Pancreas (tissue), 10 donors: ENCODE results near the gene GABRR2. TPM values are rescaled to one million over a fixed set of nuclear protein-coding genes. Genes with fewer than 3 reads are reported as not detected.

ENCODE experiments used
- ATAC-seq, 4 donors: fragments of 200-7000 bp; cut with Tn5 transposase; one replicate each; pipeline versions ENCODE4 v1.8.0 to v1.9.1; 2020; ENCODE audit warnings: mild to moderate bottlenecking in 4 of 4, moderate library complexity in 4 of 4
- DNase-seq, 6 donors: peaks; one replicate each; pipeline ENCODE4 v3.0.0-alpha.2; 2020
- FAIRE-seq: peaks from 2 replicates; lab custom pipeline; 2012; peaks lifted over from hg19 to GRCh38; lab: Jason Lieb, UNC
- H3K27ac ChIP-seq, 4 donors: fragments of 200-600 bp; sonication (generic); 1 replicate in 3 of 4; 2 replicates in 1 of 4; pipeline versions ENCODE4 v1.5.0 to v1.8.0; 2020
- H3K27me3 ChIP-seq, 4 donors: fragments of 200-600 bp; one replicate each; pipeline ENCODE4 v1.8.0; 2021
- H3K36me3 ChIP-seq, 3 donors: fragments of 200-600 bp; sonication (generic) in 1 of 3; one replicate each; pipeline versions ENCODE4 v1.5.0 to v1.8.0; 2020 to 2021
- H3K4me1 ChIP-seq, 3 donors: fragments of 200-600 bp; one replicate each; pipeline ENCODE4 v1.8.0; 2021
- H3K4me3 ChIP-seq, 4 donors: fragments of 200-600 bp; sonication (generic) in 2 of 4; one replicate each; pipeline versions ENCODE4 v1.5.0 to v1.8.0; 2020 to 2021
- H3K9me3 ChIP-seq, 4 donors: fragments of 200-600 bp; one replicate each; pipeline ENCODE4 v1.8.0; 2021
- WGBS, 2 donors: extraction: QIAGEN DNeasy Blood & Tissue Kit; methylation state at CpG; one replicate each; pipeline ENCODE4 v1.1.7; 2013; 5-methylcytosine and 5-hydroxymethylcytosine counted together
- intact Hi-C, 3 donors: fragments of 100-400 bp; cut with DNase I; formaldehyde crosslinking; loops; one replicate each; pipeline versions ENCODE4 v1.11.1 to v1.14.2; 2022
- polyA plus RNA-seq, 2 donors: library from polyadenylated mRNA; stranded (reverse); fragments of 200-250 nt; gene quantifications; one replicate each; pipeline ENCODE4 v1.2.3, GENCODE V29; 2013
- total RNA-seq, 6 donors: library from RNA; stranded (reverse); fragmentation: NEBNext Ultra II Directional in 4 of 6; extraction: Animal tissue kit (Norgen Biotek cat#: 25700) in 4 of 6; gene quantifications; one replicate each; pipeline versions ENCODE4 v1.2.1 to v1.2.4, GENCODE V29; 2021 to 2023
- TF ChIP-seq, protein P1 (sequence below), 4 donors: fragments of 200-600 bp; sonication (generic) in 3 of 4; IDR thresholded peaks; one replicate each; pipeline versions ENCODE4 v1.5.0 to v1.8.0; 2021; ENCODE audit warnings: antibody characterized with exemption in 4 of 4
- donor health status: healthy with polysubstance abuse.
- donor health status: DM: no; HTN: no; CAD: no; lungs with moderate emphysema.
- donor health status: DM: no; HTN: no; CAD: no.
- donor health status: control.
- donor health status: control.
- donor health status: Bipolar disorder and iron deficiency.
- donor health status: DM: yes; HTN: yes; CAD: no.
- donor health status: DM: no; HTN: no; CAD: no.
- donor health status: DM: no; HTN: no; CAD: no.
- donor health status: DM: yes; HTN: yes; CAD: no.

Gene GABRR2
- total and polyA plus RNA-seq, 8 donors, result 0.14 to 0.75 (median 0.27) TPM; not detected in 1

DNA sequence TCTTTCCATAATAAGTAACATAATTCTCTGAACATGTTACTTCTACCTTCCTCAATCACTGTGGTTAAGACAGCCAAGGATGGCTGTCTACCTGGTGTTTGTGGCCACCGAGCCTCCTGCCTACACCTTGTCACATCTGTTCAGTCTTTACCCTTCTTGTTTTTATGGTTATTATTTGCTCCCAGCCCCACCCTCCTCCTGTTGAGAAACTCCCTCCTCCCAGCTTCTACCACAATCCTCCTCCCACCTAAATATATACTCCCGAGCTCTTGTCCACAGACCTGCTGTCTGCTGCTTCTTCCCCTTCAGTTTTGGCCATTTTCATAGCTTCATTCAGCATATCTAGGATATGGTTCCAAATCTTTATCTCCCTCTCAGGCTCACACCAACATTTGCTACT, 62.2 kb downstream of the GABRR2 start:
- 82 to 83% methylated on average over 2 of the region's 2 CpGs for WGBS, 2 donors
- no peak for ATAC-seq
- Histone ChIP-seq H3K36me3 (no peaks in the 10 kb centered on the region), H3K4me1 (no peaks in the 10 kb centered on the region), H3K27me3 (no peaks in the 10 kb centered on the region), H3K4me3 (no peak overlapping the region), H3K9me3 (no peaks in the 10 kb centered on the region), H3K27ac (no peak overlapping the region)
- no peak for FAIRE-seq
- intact Hi-C loops, result no loop called here
- TF ChIP-seq, protein P1, sequence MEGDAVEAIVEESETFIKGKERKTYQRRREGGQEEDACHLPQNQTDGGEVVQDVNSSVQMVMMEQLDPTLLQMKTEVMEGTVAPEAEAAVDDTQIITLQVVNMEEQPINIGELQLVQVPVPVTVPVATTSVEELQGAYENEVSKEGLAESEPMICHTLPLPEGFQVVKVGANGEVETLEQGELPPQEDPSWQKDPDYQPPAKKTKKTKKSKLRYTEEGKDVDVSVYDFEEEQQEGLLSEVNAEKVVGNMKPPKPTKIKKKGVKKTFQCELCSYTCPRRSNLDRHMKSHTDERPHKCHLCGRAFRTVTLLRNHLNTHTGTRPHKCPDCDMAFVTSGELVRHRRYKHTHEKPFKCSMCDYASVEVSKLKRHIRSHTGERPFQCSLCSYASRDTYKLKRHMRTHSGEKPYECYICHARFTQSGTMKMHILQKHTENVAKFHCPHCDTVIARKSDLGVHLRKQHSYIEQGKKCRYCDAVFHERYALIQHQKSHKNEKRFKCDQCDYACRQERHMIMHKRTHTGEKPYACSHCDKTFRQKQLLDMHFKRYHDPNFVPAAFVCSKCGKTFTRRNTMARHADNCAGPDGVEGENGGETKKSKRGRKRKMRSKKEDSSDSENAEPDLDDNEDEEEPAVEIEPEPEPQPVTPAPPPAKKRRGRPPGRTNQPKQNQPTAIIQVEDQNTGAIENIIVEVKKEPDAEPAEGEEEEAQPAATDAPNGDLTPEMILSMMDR (IDR thresholded peaks at IDR 0.05), result no peak
- no peak for DNase-seq

DNA sequence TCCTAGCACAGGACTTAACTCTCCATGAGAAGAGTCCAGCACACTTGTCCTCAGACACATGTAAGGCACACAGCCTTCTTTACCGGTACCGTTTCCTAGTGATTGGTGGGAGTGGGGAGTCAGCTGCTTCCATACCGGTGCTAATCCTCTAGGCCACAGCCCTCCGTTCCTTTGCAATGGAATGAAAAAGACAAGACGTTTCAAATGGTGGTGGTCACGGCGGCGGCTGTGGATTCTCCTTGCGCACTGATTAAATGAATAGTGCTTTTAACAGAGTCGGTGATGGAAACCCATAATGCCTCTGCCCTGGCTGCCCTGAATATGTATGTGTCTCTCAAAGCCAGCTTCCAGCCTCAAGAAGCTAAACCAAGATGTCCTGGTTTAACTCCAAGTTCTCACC, 63.1 kb downstream of the GABRR2 start:
- Histone ChIP-seq H3K4me3 (no peak overlapping the region), H3K4me1 (no peaks in the 10 kb centered on the region), H3K9me3 (no peaks in the 10 kb centered on the region), H3K27ac (no peak overlapping the region), H3K27me3 (no peaks in the 10 kb centered on the region), H3K36me3 (no peaks in the 10 kb centered on the region)
- FAIRE-seq (no peak), ATAC-seq (no peak), DNase-seq (no peak)
- TF ChIP-seq, protein P1 (IDR thresholded peaks at IDR 0.05), result no peak
- 90% methylated on average over 10 of the region's 10 CpGs for WGBS, 2 donors
- intact Hi-C loops, result no loop called here

DNA sequence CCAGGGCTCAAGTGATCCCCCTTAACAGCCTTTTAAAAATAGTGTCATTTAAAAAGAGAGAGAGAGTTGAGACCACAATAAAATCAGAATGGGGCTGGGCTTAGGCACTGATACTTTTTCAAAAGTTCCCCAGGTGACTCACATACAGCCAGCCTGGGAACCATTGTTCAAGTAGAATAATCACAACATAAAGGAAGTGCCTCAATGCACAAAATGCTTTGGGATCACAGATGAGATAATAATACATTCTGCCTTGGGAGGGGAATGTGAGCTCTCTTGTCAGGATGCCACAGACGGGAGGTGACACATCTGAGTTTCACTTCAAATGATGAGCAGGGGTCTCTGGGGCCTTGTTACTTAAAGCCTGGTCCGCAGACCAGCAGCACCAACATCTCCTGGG, 63.9 kb downstream of the GABRR2 start:
- H3K9me3 ChIP-seq, result no peaks in the 10 kb centered on the region
- H3K27ac ChIP-seq, result no peak overlapping the region
- intact Hi-C loops, result no loop called here
- FAIRE-seq (no peak), ATAC-seq (no peak), DNase-seq (no peak)
- H3K4me1 ChIP-seq, result no peaks in the 10 kb centered on the region
- no peak overlapping the region for H3K4me3 ChIP-seq
- H3K27me3 ChIP-seq, result no peaks in the 10 kb centered on the region
- no peaks in the 10 kb centered on the region for H3K36me3 ChIP-seq
- 85 to 87% methylated on average over 2 of the region's 2 CpGs for WGBS, 2 donors
- TF ChIP-seq, protein P1 (IDR thresholded peaks at IDR 0.05), result no peak

DNA sequence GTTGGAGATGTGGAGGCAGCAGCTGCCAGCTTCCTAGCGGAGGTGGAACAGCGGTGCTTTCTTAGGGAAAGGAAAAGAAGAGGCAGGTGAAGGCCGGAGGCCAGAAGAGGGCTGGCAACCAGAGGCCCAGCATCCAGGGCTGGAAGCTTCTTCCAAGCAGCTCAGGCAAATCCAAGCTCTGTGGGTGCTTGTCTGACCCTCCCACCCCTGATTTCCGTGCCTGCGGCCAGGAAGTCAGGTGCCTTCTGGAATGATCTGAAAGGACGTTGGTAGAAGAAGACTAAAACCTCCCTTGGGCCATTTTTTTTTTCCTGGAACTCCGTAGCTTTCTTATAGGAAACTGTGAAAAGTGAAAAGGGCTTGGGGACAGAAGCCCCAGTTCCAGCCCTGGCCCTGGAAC, 64.9 kb downstream of the GABRR2 start:
- Histone ChIP-seq H3K27ac (no peak overlapping the region), H3K4me3 (no peak overlapping the region), H3K9me3 (no peaks in the 10 kb centered on the region), H3K36me3 (no peaks in the 10 kb centered on the region), H3K4me1 (no peaks in the 10 kb centered on the region), H3K27me3 (no peaks in the 10 kb centered on the region)
- 68 to 82% methylated on average over 7 of the region's 7 CpGs for WGBS, 2 donors
- no peak for DNase-seq
- no peak for FAIRE-seq
- intact Hi-C loops, result no loop called here
- TF ChIP-seq, protein P1 (IDR thresholded peaks at IDR 0.05), result no peak
- no peak for ATAC-seq

DNA sequence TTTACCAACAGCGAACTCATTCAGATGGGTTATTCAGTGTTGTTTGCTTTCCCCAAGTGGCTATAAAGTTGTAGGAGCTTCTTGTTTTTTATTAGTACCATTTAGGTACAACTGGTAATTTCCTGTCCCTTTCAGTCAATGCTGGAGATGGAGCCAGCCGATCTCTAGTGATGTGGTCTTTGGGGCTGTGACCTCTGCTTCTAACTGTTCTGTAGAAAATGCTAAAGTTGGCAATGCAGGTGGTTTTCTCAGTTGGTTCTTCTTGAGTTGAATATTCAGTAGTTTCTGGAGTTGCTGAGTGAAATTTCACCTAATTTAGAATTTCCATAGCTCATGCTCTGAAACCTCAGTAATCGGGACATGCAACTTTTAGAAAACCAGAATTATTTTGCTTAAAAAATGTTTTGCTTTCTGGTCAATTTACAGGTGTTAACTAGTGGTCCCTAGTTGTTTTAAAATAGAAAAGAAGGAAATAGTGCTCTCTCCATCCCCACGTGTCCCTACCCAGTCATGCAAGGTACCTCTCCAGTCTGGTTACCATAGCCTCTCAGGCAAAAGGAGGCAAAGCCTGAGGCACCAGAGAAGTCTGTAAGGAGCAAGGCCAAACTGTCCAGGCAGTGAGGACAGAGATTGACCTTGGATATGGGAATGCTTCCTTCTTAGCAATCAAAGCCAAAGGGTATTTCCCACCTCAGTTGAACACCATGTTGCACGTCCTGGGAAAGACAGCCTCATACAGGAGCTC, 70.7 kb downstream of the GABRR2 start:
- Histone ChIP-seq H3K9me3 (no peaks in the 10 kb centered on the region), H3K27me3 (no peaks in the 10 kb centered on the region), H3K27ac (no peak overlapping the region), H3K4me3 (no peak overlapping the region), H3K4me1 (no peaks in the 10 kb centered on the region), H3K36me3 (no peaks in the 10 kb centered on the region)
- no peak for ATAC-seq
- no peak for DNase-seq
- FAIRE-seq, result no peak
- TF ChIP-seq, protein P1 (IDR thresholded peaks at IDR 0.05), result no peak
- WGBS, 2 donors, result 67 to 79% methylated on average over 5 of the region's 5 CpGs
- intact Hi-C loops, result loop anchor here in 2 of 3 donors (5.0 to 10.0 kb wide), 2 partner anchors 130 to 257 kb away; partner anchors contain the start of gene SRSF12 (in 1 of the 2)
